Gastroesophageal sphincter (tissue), 2 donors: ENCODE data around the gene SLC35F3.

ENCODE experiments used
- POLR2A ChIP-seq, 2 donors: fragments of 450-650 bp; IDR thresholded peaks; one replicate each; pipeline ENCODE4 v1.6.1; 2017; ENCODE audit warnings: antibody characterized with exemption in 2 of 2, mild to moderate bottlenecking in 2 of 2, moderate library complexity in 1 of 2
- POLR2AphosphoS5 ChIP-seq: sonication (generic); formaldehyde crosslinking; IDR thresholded peaks from one replicate; pipeline ENCODE4 v1.6.1; 2017; ENCODE audit warnings: antibody characterized with exemption

DNA sequence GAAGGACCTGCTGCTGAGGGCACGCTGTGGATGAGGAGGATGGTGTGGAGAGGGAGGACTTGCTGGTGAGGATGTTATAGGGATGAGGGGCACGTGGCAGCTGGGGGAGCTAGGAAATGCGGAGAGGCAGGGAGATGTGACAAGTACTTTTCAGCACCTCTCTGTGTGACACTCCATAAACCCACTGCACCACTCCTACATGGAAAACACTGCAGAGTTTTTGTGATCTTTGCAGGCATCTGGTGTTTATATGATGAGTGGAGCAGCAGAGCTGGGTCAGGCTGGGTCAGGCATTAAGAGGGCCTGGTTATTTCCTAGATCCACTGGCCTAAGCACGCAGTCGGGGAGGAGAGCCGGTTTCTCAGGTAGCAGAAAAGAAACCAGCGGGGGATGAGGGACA lies 301.5 kb downstream of the SLC35F3 start:
- TF ChIP-seq POLR2AphosphoS5 (no peak), POLR2A (IDR thresholded peaks at IDR 0.05) (no peak)
